Astrocyte of the hippocampus (primary cell): ENCODE data around the gene PLCL2.

ENCODE experiments used
- DNase-seq: peaks from one replicate; pipeline ENCODE4 v3.0.0; 2011; ENCODE audit warnings: low read depth, low spot score

PLCL2 gene

GRCh38 chr3:16890597-16891333, 6.0 kb downstream of the PLCL2 start:
- DNase-seq, result peak; percentile 39

GRCh38 chr3:16893618-16894200, 9.0 kb downstream of the PLCL2 start:
- DNase-seq, result no peak

GRCh38 chr3:16896094-16896627, 11.4 kb downstream of the PLCL2 start:
- DNase-seq, result no peak

GRCh38 chr3:16896820-16897219, 12.1 kb downstream of the PLCL2 start:
- DNase-seq, result no peak

- DNase-seq, result no peak
Observed at GRCh38 chr3:16897254-16897926, 12.6 kb downstream of the PLCL2 start.

GRCh38 chr3:16898595-16899395, 14.0 kb downstream of the PLCL2 start:
- no peak for DNase-seq

GRCh38 chr3:16899919-16900318, 15.2 kb downstream of the PLCL2 start:
- DNase-seq, result no peak

- DNase-seq, result no peak
Observed at GRCh38 chr3:16900779-16901440, 16.2 kb downstream of the PLCL2 start.

- no peak for DNase-seq
Observed at GRCh38 chr3:16904423-16905417, 20.0 kb downstream of the PLCL2 start.

- no peak for DNase-seq
Observed at GRCh38 chr3:16905704-16906103, 20.9 kb downstream of the PLCL2 start.

GRCh38 chr3:16906682-16907081, 21.9 kb downstream of the PLCL2 start:
- peak; percentile 61 for DNase-seq

GRCh38 chr3:16907243-16907642, 22.5 kb downstream of the PLCL2 start:
- peak; percentile 35 for DNase-seq

- no peak for DNase-seq
Observed at GRCh38 chr3:16908016-16908807, 23.5 kb downstream of the PLCL2 start.

GRCh38 chr3:16908896-16909295, 24.1 kb downstream of the PLCL2 start:
- DNase-seq, result no peak

- DNase-seq, result no peak
Observed at GRCh38 chr3:16909802-16910201, 25.0 kb downstream of the PLCL2 start.

- no peak for DNase-seq
Observed at GRCh38 chr3:16910207-16910606, 25.5 kb downstream of the PLCL2 start.

- no peak for DNase-seq
Observed at GRCh38 chr3:16911916-16912315, 27.2 kb downstream of the PLCL2 start.

GRCh38 chr3:16912400-16913263, 27.9 kb downstream of the PLCL2 start:
- no peak for DNase-seq
